Liver (tissue), 9 donors: ENCODE measurements around the gene PGAP3. TPM values are rescaled to one million over a fixed set of nuclear protein-coding genes. Genes with fewer than 3 reads are reported as not detected.
A peak's percentile ranks its signal among the peaks of the same experiment; 100 is the strongest.

Experiments
- DNase-seq: peaks from one replicate; pipeline ENCODE4 v3.0.0-alpha.2; 2017; ENCODE audit warnings: low spot score
- H3K27ac ChIP-seq, 2 donors: one replicate each; pipeline ENCODE4 v1.7.0; 2013; ENCODE audit warnings: inconsistent platforms in 2 of 2, low read length in 2 of 2, control low read depth in 1 of 2, low read depth in 1 of 2, mild to moderate bottlenecking in 1 of 2
- H3K27me3 ChIP-seq, 4 donors: one replicate each; pipeline versions ENCODE4 v1.6.1 to v1.7.0; 2013; ENCODE audit warnings: low read length in 3 of 4, inconsistent platforms in 1 of 4, mild to moderate bottlenecking in 1 of 4, moderate library complexity in 1 of 4; ENCODE audit not compliant: control insufficient read depth in 4 of 4, insufficient read depth in 4 of 4
- H3K36me3 ChIP-seq, 4 donors: one replicate each; pipeline versions ENCODE4 v1.6.1 to v1.7.0; 2013; ENCODE audit warnings: low read length in 3 of 4, mild to moderate bottlenecking in 3 of 4, low read depth in 1 of 4, moderate library complexity in 1 of 4; ENCODE audit not compliant: control insufficient read depth in 4 of 4, insufficient read depth in 3 of 4
- H3K4me1 ChIP-seq, 4 donors: one replicate each; pipeline versions ENCODE4 v1.6.1 to v1.7.0; 2013; ENCODE audit warnings: low read length in 3 of 4, mild to moderate bottlenecking in 3 of 4, moderate library complexity in 1 of 4; ENCODE audit not compliant: control insufficient read depth in 4 of 4, insufficient read depth in 4 of 4
- H3K4me3 ChIP-seq, 3 donors: one replicate each; pipeline versions ENCODE4 v1.6.1 to v1.7.0; 2013; ENCODE audit warnings: low read length in 3 of 3, control low read depth in 1 of 3, low read depth in 1 of 3, mild to moderate bottlenecking in 1 of 3
- H3K9ac ChIP-seq, 2 donors: one replicate each; pipeline ENCODE4 v1.7.0; 2013; ENCODE audit warnings: low read length in 2 of 2, mild to moderate bottlenecking in 2 of 2, moderate library complexity in 2 of 2, control low read depth in 1 of 2, low read depth in 1 of 2
- H3K9me3 ChIP-seq, 4 donors: one replicate each; pipeline versions ENCODE4 v1.6.1 to v1.7.0; 2013; ENCODE audit warnings: low read length in 3 of 4; ENCODE audit not compliant: control insufficient read depth in 4 of 4
- FOXA1 ChIP-seq: IDR thresholded peaks from 2 replicates; pipeline ENCODE4 v1.6.1; 2016; ENCODE audit warnings: antibody characterized with exemption
- FOXA2 ChIP-seq: IDR thresholded peaks from 2 replicates; pipeline ENCODE4 v1.6.1; 2016; ENCODE audit warnings: antibody characterized with exemption
- HNF4G ChIP-seq: IDR thresholded peaks from 2 replicates; pipeline ENCODE4 v1.6.1; 2016; ENCODE audit warnings: antibody characterized with exemption
- JUND ChIP-seq, 2 donors: IDR thresholded peaks; 2 replicates each; pipeline ENCODE4 v1.6.1; 2016; ENCODE audit warnings: antibody characterized with exemption in 2 of 2
- NR2F2 ChIP-seq: IDR thresholded peaks from 2 replicates; pipeline ENCODE4 v1.6.1; 2016; ENCODE audit warnings: antibody characterized with exemption
- RXRA ChIP-seq, 2 donors: IDR thresholded peaks; 2 replicates each; pipeline ENCODE4 v1.6.1; 2017 to 2018; ENCODE audit warnings: antibody characterized with exemption in 2 of 2, mild to moderate bottlenecking in 1 of 2
- YY1 ChIP-seq: IDR thresholded peaks from 2 replicates; pipeline ENCODE4 v1.6.1; 2016; ENCODE audit warnings: antibody characterized with exemption, mild to moderate bottlenecking
- ZBTB33 ChIP-seq: IDR thresholded peaks from 2 replicates; pipeline ENCODE4 v1.6.1; 2016; ENCODE audit warnings: antibody characterized with exemption
- WGBS: extraction: QIAGEN DNeasy Blood & Tissue Kit; methylation state at CpG from one replicate; pipeline ENCODE4 v1.1.7; 2013; 5-methylcytosine and 5-hydroxymethylcytosine counted together
- polyA plus RNA-seq, 2 donors: library from polyadenylated mRNA; stranded (reverse) in 1 of 2; unstranded in 1 of 2; fragments of 200-250 nt in 1 of 2; fragments of >200 nt in 1 of 2; fragmentation: Nextera tagmentation in 1 of 2; extraction: Ambion mirVana in 1 of 2; gene quantifications; one replicate each; pipeline versions ENCODE4 v1.2.1 to v1.2.3, GENCODE V29; 2013 to 2015
- total RNA-seq, 2 donors: library from RNA; depleted of rRNA; stranded (reverse); fragments of >200 nt; gene quantifications; one replicate each; pipeline ENCODE4 v1.2.3, GENCODE V29; 2014
- TF ChIP-seq, protein P1 (sequence below): IDR thresholded peaks from 2 replicates; pipeline ENCODE4 v1.6.1; 2016; ENCODE audit warnings: antibody characterized with exemption
- TF ChIP-seq, protein P2 (sequence below): fragments of 150-350 bp; IDR thresholded peaks from 2 replicates; pipeline ENCODE4 v1.5.1; 2017; ENCODE audit warnings: improper control_type of control experiment, low read depth, low read length; ENCODE audit not compliant: missing input control
- TF ChIP-seq, protein P3 (sequence below): IDR thresholded peaks from 2 replicates; pipeline ENCODE4 v1.6.1; 2016; ENCODE audit warnings: antibody characterized with exemption
- donor health status: healthy.
- donor health status: healthy.
- donor health status: healthy.
- donor health status: healthy.
- donor health status: healthy.

The PGAP3 gene
- total and polyA plus RNA-seq, 4 donors: 7.9 to 19.5 (median 14.0) TPM

DNA sequence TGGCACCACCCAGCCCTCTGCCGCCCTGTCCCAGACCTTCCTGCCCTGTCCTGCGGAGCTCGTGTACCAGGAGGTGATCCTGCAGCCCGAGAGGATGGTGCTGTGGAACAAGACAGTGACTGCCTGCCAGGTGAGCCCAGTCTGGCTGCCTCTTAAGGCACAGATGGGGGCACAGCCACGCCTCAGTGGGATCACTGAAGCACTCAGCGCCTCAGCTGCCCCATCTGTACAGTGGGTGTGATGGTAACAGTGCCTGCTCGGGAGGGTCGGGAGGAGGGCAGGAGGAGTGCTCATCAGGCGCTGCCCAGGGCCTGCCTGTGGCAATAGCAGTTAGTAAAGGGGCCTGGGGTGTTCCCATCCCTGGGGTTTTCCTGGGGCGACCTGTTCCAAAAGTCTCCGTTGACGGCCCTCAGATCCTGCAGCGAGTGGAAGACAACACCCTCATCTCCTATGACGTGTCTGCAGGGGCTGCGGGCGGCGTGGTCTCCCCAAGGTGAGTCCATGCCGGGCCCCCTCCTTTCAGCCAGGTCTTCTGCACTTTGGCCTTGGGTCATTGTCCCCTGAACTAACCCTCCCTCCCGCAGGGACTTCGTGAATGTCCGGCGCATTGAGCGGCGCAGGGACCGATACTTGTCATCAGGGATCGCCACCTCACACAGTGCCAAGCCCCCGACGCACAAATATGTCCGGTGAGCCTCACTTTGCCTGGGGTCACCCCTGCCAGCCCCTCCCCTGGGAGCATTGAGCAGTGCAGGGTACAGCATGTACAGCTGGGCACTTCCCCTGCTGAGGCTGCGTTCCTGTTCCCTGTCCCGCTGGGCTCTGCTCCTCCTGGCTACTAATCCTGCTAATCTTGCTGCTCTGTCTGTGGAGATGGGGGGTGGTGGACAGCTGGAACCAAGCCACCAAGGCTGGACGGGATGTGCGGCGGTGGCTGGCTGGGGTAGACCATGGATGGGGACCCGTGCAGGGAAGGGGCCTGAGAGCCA, 27.2 kb downstream of the PGAP3 start (continued):
- no peak for TF ChIP-seq RXRA (IDR thresholded peaks at IDR 0.05)
- peak; percentile 47 for TF ChIP-seq NR2F2
- TF ChIP-seq, protein P1, sequence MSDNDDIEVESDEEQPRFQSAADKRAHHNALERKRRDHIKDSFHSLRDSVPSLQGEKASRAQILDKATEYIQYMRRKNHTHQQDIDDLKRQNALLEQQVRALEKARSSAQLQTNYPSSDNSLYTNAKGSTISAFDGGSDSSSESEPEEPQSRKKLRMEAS: no peak

DNA sequence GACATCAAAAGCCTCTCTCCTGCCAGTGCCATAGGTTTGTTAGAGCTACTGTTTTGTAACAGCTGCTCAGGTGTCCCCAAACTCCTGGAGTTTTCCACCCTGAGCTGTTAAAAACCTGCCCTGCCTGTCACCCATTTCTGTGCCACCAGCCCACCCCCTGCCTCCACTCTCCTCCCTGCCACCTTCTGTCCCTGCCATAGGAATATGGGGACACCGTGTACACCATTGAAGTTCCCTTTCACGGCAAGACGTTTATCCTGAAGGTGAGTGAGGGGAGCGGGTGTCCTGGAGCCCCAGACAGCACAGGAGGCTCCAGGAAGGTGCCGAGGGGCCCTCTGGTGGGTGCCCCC, 27.9 kb downstream of the PGAP3 start:
- 87% methylated on average over 5 of the region's 5 CpGs for WGBS
- no peak overlapping the region for H3K9ac ChIP-seq
- no peaks in the 10 kb centered on the region for H3K27me3 ChIP-seq
- peaks cover 0 to 16% (median 4%) of the 10 kb centered on the region in 4 donors for H3K36me3 ChIP-seq
- H3K9me3 ChIP-seq: no peaks in the 10 kb centered on the region
- H3K27ac ChIP-seq: peak overlapping the region in 1 of 2 donors; percentile 25
- DNase-seq: no peak
- TF ChIP-seq JUND (IDR thresholded peaks at IDR 0.05) (no peak), FOXA2 (no peak), NR2F2 (no peak)
- TF ChIP-seq, protein P1: no peak
- H3K4me3 ChIP-seq: no peak overlapping the region
- H3K4me1 ChIP-seq: peaks cover 11 to 49% (median 39%) of the 10 kb centered on the region in 4 donors

DNA sequence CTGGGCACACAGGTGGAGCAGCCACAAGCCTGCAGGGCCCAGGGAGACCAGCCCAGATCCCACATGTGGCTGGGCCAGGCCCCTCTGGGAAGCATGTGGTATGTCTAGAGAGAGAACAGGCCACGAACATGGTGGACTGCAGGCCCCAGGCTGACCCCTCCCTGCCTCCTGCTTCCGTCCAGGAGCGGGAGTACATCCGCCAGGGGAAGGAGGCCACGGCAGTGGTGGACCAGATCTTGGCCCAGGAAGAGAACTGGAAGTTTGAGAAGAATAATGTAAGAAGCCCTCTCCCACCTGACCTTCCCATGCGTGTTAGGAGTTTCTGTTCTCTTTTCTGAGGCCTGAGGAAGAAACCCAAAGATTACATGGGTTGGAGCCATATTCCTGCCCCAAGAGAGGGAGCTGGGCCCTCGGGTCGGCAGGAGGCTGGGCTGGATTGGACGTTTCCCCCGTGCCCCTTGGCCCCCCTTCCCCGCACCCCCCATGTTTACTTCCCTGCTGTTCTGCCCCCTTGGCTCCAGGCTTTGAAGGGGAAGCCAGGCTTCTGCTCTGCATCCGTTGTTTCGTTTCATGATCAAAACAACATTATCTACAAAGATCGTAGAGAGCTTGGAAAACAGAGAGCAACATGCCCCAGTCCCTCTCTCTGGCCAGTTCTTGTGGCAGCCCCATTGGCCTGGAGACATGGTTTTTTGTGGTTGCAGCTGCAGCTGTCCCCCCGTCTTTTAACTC, 28.4 kb downstream of the PGAP3 start:
- peaks cover 0 to 16% (median 4%) of the 10 kb centered on the region in 4 donors for H3K36me3 ChIP-seq
- peak; percentile 80 for TF ChIP-seq NR2F2
- TF ChIP-seq, protein P2, sequence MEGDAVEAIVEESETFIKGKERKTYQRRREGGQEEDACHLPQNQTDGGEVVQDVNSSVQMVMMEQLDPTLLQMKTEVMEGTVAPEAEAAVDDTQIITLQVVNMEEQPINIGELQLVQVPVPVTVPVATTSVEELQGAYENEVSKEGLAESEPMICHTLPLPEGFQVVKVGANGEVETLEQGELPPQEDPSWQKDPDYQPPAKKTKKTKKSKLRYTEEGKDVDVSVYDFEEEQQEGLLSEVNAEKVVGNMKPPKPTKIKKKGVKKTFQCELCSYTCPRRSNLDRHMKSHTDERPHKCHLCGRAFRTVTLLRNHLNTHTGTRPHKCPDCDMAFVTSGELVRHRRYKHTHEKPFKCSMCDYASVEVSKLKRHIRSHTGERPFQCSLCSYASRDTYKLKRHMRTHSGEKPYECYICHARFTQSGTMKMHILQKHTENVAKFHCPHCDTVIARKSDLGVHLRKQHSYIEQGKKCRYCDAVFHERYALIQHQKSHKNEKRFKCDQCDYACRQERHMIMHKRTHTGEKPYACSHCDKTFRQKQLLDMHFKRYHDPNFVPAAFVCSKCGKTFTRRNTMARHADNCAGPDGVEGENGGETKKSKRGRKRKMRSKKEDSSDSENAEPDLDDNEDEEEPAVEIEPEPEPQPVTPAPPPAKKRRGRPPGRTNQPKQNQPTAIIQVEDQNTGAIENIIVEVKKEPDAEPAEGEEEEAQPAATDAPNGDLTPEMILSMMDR: no peak
- H3K4me3 ChIP-seq: no peak overlapping the region
- H3K27me3 ChIP-seq: no peaks in the 10 kb centered on the region
- no peak overlapping the region for H3K9ac ChIP-seq
- 68% methylated on average over 15 of the region's 15 CpGs for WGBS
- H3K27ac ChIP-seq: peak overlapping the region; percentile 5 to 25
- H3K4me1 ChIP-seq: peaks cover 11 to 44% (median 34%) of the 10 kb centered on the region in 4 donors
- H3K9me3 ChIP-seq: no peaks in the 10 kb centered on the region
- DNase-seq: no peak

GRCh38 chr17:39658760-39659159, 29.1 kb downstream of the PGAP3 start:
- Histone ChIP-seq H3K4me1 (peaks cover 8 to 37% (median 28%) of the 10 kb centered on the region in 4 donors), H3K27ac (peak overlapping the region in 1 of 2 donors; percentile 17), H3K9me3 (no peaks in the 10 kb centered on the region), H3K4me3 (no peak overlapping the region), H3K9ac (no peak overlapping the region), H3K36me3 (peaks cover 0 to 16% (median 4%) of the 10 kb centered on the region in 4 donors), H3K27me3 (no peaks in the 10 kb centered on the region)
- TF ChIP-seq, protein P3, sequence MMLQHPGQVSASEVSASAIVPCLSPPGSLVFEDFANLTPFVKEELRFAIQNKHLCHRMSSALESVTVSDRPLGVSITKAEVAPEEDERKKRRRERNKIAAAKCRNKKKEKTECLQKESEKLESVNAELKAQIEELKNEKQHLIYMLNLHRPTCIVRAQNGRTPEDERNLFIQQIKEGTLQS: no peak
- no peak for TF ChIP-seq FOXA1
- TF ChIP-seq HNF4G: no peak
- TF ChIP-seq ZBTB33: no peak
- TF ChIP-seq, protein P2: no peak
- TF ChIP-seq YY1: no peak
- no peak for TF ChIP-seq FOXA2
- TF ChIP-seq, protein P1: no peak
- no peak for DNase-seq
- 97% methylated on average over 3 of the region's 3 CpGs for WGBS
